PC-3 (cell line): ENCODE results near the gene TRPV6. TPM values are rescaled to one million over a fixed set of nuclear protein-coding genes. Genes with fewer than 3 reads are reported as not detected.

Source experiments
- ATAC-seq: fragments of 200-7000 bp; cut with Tn5 transposase; 2 replicates; pipeline ENCODE4 v1.9.1; 2020; ENCODE audit warnings: mild to moderate bottlenecking, moderate library complexity
- BruUV-seq: library from RNA; stranded (reverse); fragments of 400-500 nt; replicated peaks from 2 replicates; lab custom pipeline; 2021; lab: Mats Ljungman, UMichigan
- CTCF ChIA-PET: fragments of 300-600 bp; sonication (Branson Sonifier 250); formaldehyde crosslinking; loops from one replicate; lab custom pipeline; 2022; ENCODE audit warnings: antibody characterized with exemption; lab: Charles Lee
- POLR2A ChIA-PET: fragments of 300-600 bp; sonication (Branson Sonifier 250); formaldehyde crosslinking; loops from one replicate; lab custom pipeline; 2022; ENCODE audit warnings: antibody characterized with exemption; ENCODE audit not compliant: unreplicated experiment; lab: Charles Lee
- DNase-seq: peaks from one replicate; pipeline ENCODE4 v3.0.0-alpha.2; 2015
- H2AFZ ChIP-seq: fragments of 300-600 bp; sonication (generic); 2 replicates; pipeline ENCODE4 v1.6.0; 2016; ENCODE audit warnings: antibody characterized with exemption, low read length
- H3F3A ChIP-seq: fragments of 300-600 bp; sonication (generic); one replicate; pipeline ENCODE4 v1.6.0; 2017; ENCODE audit warnings: antibody characterized with exemption, low read length, control low read depth, mild to moderate bottlenecking; ENCODE audit not compliant: unreplicated experiment
- H3K27ac ChIP-seq: fragments of 300-600 bp; sonication (generic); 2 replicates; pipeline ENCODE4 v1.5.1; 2016; ENCODE audit warnings: mild to moderate bottlenecking, low read length
- H3K27me3 ChIP-seq: fragments of 300-600 bp; sonication (generic); 2 replicates; pipeline ENCODE4 v1.6.1; 2016; ENCODE audit warnings: low read length, mixed read lengths
- H3K36me3 ChIP-seq: fragments of 300-600 bp; sonication (generic); 2 replicates; pipeline ENCODE4 v1.6.1; 2016; ENCODE audit warnings: low read depth, mixed run types, low read length, mixed read lengths
- H3K4me1 ChIP-seq: fragments of 300-600 bp; sonication (generic); 2 replicates; pipeline ENCODE4 v1.5.1; 2016; ENCODE audit warnings: low read length; ENCODE audit not compliant: insufficient read depth
- H3K4me2 ChIP-seq: fragments of 300-600 bp; sonication (generic); 2 replicates; pipeline ENCODE4 v1.6.0; 2016; ENCODE audit warnings: low read length
- H3K4me3 ChIP-seq: fragments of 300-600 bp; sonication (generic); 2 replicates; pipeline ENCODE4 v1.5.1; 2016; ENCODE audit warnings: mild to moderate bottlenecking, low read length, mixed read lengths
- H3K79me2 ChIP-seq: fragments of 300-600 bp; sonication (generic); 2 replicates; pipeline ENCODE4 v1.6.1; 2017; ENCODE audit warnings: low read length, mixed read lengths
- H3K9ac ChIP-seq: fragments of 300-600 bp; sonication (generic); 2 replicates; pipeline ENCODE4 v1.6.0; 2016; ENCODE audit warnings: mild to moderate bottlenecking, low read length
- H3K9me2 ChIP-seq: fragments of 300-600 bp; sonication (generic); replicated peaks from 2 replicates; pipeline ENCODE4 v1.6.1; 2016; ENCODE audit warnings: mixed run types, low read length, mixed read lengths
- H3K9me3 ChIP-seq: fragments of 300-600 bp; sonication (generic); 2 replicates; pipeline ENCODE4 v1.6.1; 2016; ENCODE audit warnings: low read length, mixed read lengths
- H4K20me1 ChIP-seq: fragments of 300-600 bp; sonication (generic); 2 replicates; pipeline ENCODE4 v1.6.1; 2016; ENCODE audit warnings: low read length, mixed read lengths
- CTCF ChIP-seq: fragments of 300-600 bp; sonication (generic); conservative IDR thresholded peaks from 2 replicates; pipeline ENCODE4 v1.5.1; 2017; ENCODE audit warnings: antibody characterized with exemption, low read depth, mild to moderate bottlenecking, low read length
- EZH2 ChIP-seq: fragments of 300-600 bp; sonication (generic); IDR thresholded peaks from one replicate; pipeline ENCODE4 v1.6.1; 2017; ENCODE audit warnings: antibody characterized with exemption, mild to moderate bottlenecking, low read length; ENCODE audit not compliant: unreplicated experiment
- EZH2phosphoT487 ChIP-seq: fragments of 300-600 bp; sonication (generic); IDR thresholded peaks from 2 replicates; pipeline ENCODE4 v1.6.1; 2018; ENCODE audit warnings: mild to moderate bottlenecking, antibody characterized with exemption, low read length, borderline replicate concordance
- intact Hi-C: fragments of 100-400 bp; cut with micrococcal nuclease; formaldehyde crosslinking; loops from 2 replicates; pipeline ENCODE4 v1.9.0; 2023
- total RNA-seq: library from RNA; depleted of rRNA; stranded (reverse); fragments of >200 nt; gene quantifications from 2 replicates; pipeline ENCODE4 v1.2.3, GENCODE V29; 2014

TRPV6 gene
- total RNA-seq, 1 experiment from 2014 or later = 1.4 TPM

GRCh38 chr7:142899661-142900060 lies 14.1 kb upstream of the TRPV6 start:
- Histone ChIP-seq H3K4me2 (no peak overlapping the region), H3K4me3 (no peak overlapping the region), H3K36me3 (no peaks in the 10 kb centered on the region), H3F3A (no peaks in the 10 kb centered on the region), H3K27ac (no peak overlapping the region), H3K4me1 (peaks cover 18% of the 10 kb centered on the region), H4K20me1 (no peaks in the 10 kb centered on the region), H3K9me3 (no peaks in the 10 kb centered on the region), H3K9ac (no peak overlapping the region), H3K9me2 (no peaks in the 10 kb centered on the region), H3K27me3 (peaks cover 10% of the 10 kb centered on the region), H2AFZ (no peak overlapping the region), H3K79me2 (no peaks in the 10 kb centered on the region)
- TF ChIP-seq EZH2 (no peak), EZH2phosphoT487 (no peak), CTCF (no peak)
- CTCF ChIA-PET = interaction anchor here (0.6 to 0.7 kb wide), 2 partner anchors 64 to 316 kb away, joined by 3 to 8 read pairs; no protein-coding TSS in a partner anchor
- DNase-seq (no peak), ATAC-seq (no peak)
- POLR2A ChIA-PET = interaction anchor here (0.8 kb wide), 1 partner anchor 11 kb away, joined by 4 read pairs; no protein-coding TSS in a partner anchor
- BruUV-seq = no TSS peak
- intact Hi-C loops = no loop called here

- no TSS peak for BruUV-seq
- Histone ChIP-seq H3K4me3 (no peak overlapping the region), H2AFZ (no peak overlapping the region), H3K4me2 (no peak overlapping the region), H3K9me2 (no peaks in the 10 kb centered on the region), H3F3A (no peaks in the 10 kb centered on the region), H3K9ac (no peak overlapping the region), H3K36me3 (no peaks in the 10 kb centered on the region), H4K20me1 (no peaks in the 10 kb centered on the region), H3K9me3 (no peaks in the 10 kb centered on the region), H3K27me3 (peaks cover 10% of the 10 kb centered on the region), H3K27ac (no peak overlapping the region), H3K79me2 (no peaks in the 10 kb centered on the region), H3K4me1 (peaks cover 18% of the 10 kb centered on the region)
- ATAC-seq = no peak
- intact Hi-C loops = no loop called here
- ChIA-PET POLR2A (no interaction called here), CTCF (interaction anchor here (0.7 kb wide), 1 partner anchor 63 kb away, joined by 8 read pairs; no protein-coding TSS in a partner anchor)
- TF ChIP-seq CTCF = no peak
- no peak for TF ChIP-seq EZH2
- no peak for TF ChIP-seq EZH2phosphoT487
- peak; percentile 25 for DNase-seq
Measured at GRCh38 chr7:142898377-142899170, 13.0 kb upstream of the TRPV6 start.

GRCh38 chr7:142897691-142898090 lies 12.1 kb upstream of the TRPV6 start:
- intact Hi-C loops = no loop called here
- no peaks in the 10 kb centered on the region for H3K9me3 ChIP-seq
- H3K9ac ChIP-seq = no peak overlapping the region
- no peak overlapping the region for H3K4me3 ChIP-seq
- DNase-seq = no peak
- H3K4me1 ChIP-seq = peaks cover 18% of the 10 kb centered on the region
- POLR2A ChIA-PET = no interaction called here
- no peaks in the 10 kb centered on the region for H3F3A ChIP-seq
- H4K20me1 ChIP-seq = no peaks in the 10 kb centered on the region
- ATAC-seq = no peak
- no peaks in the 10 kb centered on the region for H3K79me2 ChIP-seq
- TF ChIP-seq EZH2 = no peak
- no peak for TF ChIP-seq EZH2phosphoT487
- no peak for TF ChIP-seq CTCF
- no peak overlapping the region for H3K4me2 ChIP-seq
- H3K9me2 ChIP-seq = no peaks in the 10 kb centered on the region
- BruUV-seq = no TSS peak
- H3K27me3 ChIP-seq = peaks cover 10% of the 10 kb centered on the region
- CTCF ChIA-PET = no interaction called here
- no peaks in the 10 kb centered on the region for H3K36me3 ChIP-seq
- no peak overlapping the region for H2AFZ ChIP-seq
- H3K27ac ChIP-seq = no peak overlapping the region
